A673 (cell line): ENCODE results near the gene RHO. TPM values are rescaled to one million over a fixed set of nuclear protein-coding genes. Genes with fewer than 3 reads are reported as not detected.

Experiments
- BruUV-seq: library from RNA; stranded (reverse); fragments of 400-500 nt; replicated peaks from 2 replicates; lab custom pipeline; 2021; lab: Mats Ljungman, UMichigan
- CTCF ChIA-PET: fragments of 300-600 bp; sonication (Branson Sonifier 250); formaldehyde crosslinking; loops from one replicate; lab custom pipeline; 2022; ENCODE audit warnings: antibody characterized with exemption; lab: Charles Lee
- POLR2A ChIA-PET: fragments of 300-600 bp; sonication (Branson Sonifier 250); formaldehyde crosslinking; loops from one replicate; lab custom pipeline; 2022; ENCODE audit warnings: antibody characterized with exemption; ENCODE audit not compliant: low non-redundant PET; lab: Charles Lee
- DNase-seq: peaks from one replicate; pipeline ENCODE4 v3.0.0-alpha.2; 2015; ENCODE audit warnings: low spot score
- H3K27ac ChIP-seq: fragments of 200-600 bp; sonication (generic); 2 replicates; pipeline ENCODE4 v1.5.1; 2016; ENCODE audit warnings: mixed run types, low read depth, mild to moderate bottlenecking, mixed read lengths, antibody characterized with exemption, low read length; ENCODE audit not compliant: poor library complexity, severe bottlenecking
- H3K27me3 ChIP-seq: fragments of 200-600 bp; sonication (generic); replicated peaks from 2 replicates; pipeline ENCODE4 v1.6.1; 2017; ENCODE audit warnings: mixed run types, low read depth, mild to moderate bottlenecking, mixed read lengths, antibody characterized with exemption, low read length; ENCODE audit not compliant: insufficient read depth, poor library complexity
- H3K36me3 ChIP-seq: fragments of 200-600 bp; sonication (generic); 2 replicates; pipeline ENCODE4 v1.6.1; 2016; ENCODE audit warnings: mixed run types, mild to moderate bottlenecking, mixed read lengths, antibody characterized with exemption, low read length; ENCODE audit not compliant: insufficient read depth, poor library complexity, severe bottlenecking
- H3K4me1 ChIP-seq: fragments of 200-600 bp; sonication (generic); 2 replicates; pipeline ENCODE4 v1.6.1; 2017; ENCODE audit warnings: mixed run types, mild to moderate bottlenecking, mixed read lengths, antibody characterized with exemption, low read length; ENCODE audit not compliant: insufficient read depth, poor library complexity, severe bottlenecking
- H3K4me3 ChIP-seq: fragments of 200-600 bp; sonication (generic); 2 replicates; pipeline ENCODE4 v1.5.1; 2016; ENCODE audit warnings: low read depth, mixed run types, mild to moderate bottlenecking, mixed read lengths, low read length; ENCODE audit not compliant: poor library complexity, severe bottlenecking
- H3K9me3 ChIP-seq: fragments of 200-600 bp; sonication (generic); 2 replicates; pipeline ENCODE4 v1.6.1; 2016; ENCODE audit warnings: mixed run types, low read depth, mild to moderate bottlenecking, mixed read lengths, antibody characterized with exemption, low read length; ENCODE audit not compliant: poor library complexity, severe bottlenecking
- EZH2 ChIP-seq: fragments of 200-600 bp; sonication (generic); IDR thresholded peaks from 2 replicates; pipeline ENCODE4 v1.6.1; 2017; ENCODE audit warnings: borderline replicate concordance, low read depth, mild to moderate bottlenecking, mixed read lengths, antibody characterized with exemption, low read length; ENCODE audit not compliant: poor library complexity, severe bottlenecking
- intact Hi-C: fragments of 100-400 bp; cut with micrococcal nuclease; formaldehyde crosslinking; loops from one replicate; pipeline ENCODE4 v1.10.0; 2022; ENCODE audit not compliant: unreplicated experiment
- total RNA-seq: library from RNA; stranded (reverse); gene quantifications from 2 replicates; pipeline ENCODE4 v1.2.3, GENCODE V29; 2021
- TF ChIP-seq, protein P1 (sequence below): fragments of 300-800, 200-600 bp; sonication (generic); conservative IDR thresholded peaks from 2 replicates; pipeline ENCODE4 v1.5.1; 2017; ENCODE audit warnings: low read depth, mild to moderate bottlenecking, antibody characterized with exemption, low read length, moderate library complexity, mixed read lengths

RHO gene
- total RNA-seq, 1 experiment from 2014 or later: not detected

DNA sequence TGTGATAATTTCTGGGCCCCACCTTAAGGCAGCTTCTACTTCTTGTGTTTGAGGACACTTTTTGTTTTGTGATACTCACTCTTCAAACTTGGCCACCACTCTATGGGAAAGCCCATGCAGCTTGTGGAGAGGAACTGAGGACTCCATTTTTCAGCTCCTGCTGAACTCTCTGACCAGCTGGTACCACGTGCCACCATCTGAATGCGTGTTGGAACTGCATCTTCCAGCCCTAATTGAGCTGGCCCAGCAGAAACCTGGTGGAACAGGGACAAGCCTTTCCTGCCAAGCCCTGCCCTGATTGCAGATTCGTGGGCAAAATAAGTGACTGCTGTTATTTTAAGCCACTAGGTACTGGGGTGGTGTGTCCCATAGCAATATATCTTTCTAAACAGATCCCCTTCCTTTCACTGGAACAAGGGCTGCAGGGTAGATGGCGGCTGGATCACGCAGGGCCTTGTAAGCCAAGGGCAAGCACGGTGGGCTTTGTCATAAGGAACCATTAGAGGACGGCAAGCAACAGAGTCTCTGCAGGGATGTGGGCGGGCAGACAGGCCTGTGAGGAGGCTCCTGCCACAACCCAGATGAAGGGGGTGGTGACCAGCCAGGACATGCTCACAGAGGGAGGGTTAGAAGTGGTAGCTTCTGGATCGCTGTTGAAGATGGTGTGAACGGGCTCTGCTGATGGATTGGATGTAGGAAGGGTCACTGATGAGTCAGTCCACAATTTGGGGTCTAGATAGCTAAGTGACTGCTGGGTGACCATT, 24.0 kb downstream of the RHO start:
- ChIA-PET CTCF (no interaction called here), POLR2A (no interaction called here)
- intact Hi-C loops: no loop called here
- DNase-seq: no peak
- TF ChIP-seq EZH2: no peak
- TF ChIP-seq, protein P1, sequence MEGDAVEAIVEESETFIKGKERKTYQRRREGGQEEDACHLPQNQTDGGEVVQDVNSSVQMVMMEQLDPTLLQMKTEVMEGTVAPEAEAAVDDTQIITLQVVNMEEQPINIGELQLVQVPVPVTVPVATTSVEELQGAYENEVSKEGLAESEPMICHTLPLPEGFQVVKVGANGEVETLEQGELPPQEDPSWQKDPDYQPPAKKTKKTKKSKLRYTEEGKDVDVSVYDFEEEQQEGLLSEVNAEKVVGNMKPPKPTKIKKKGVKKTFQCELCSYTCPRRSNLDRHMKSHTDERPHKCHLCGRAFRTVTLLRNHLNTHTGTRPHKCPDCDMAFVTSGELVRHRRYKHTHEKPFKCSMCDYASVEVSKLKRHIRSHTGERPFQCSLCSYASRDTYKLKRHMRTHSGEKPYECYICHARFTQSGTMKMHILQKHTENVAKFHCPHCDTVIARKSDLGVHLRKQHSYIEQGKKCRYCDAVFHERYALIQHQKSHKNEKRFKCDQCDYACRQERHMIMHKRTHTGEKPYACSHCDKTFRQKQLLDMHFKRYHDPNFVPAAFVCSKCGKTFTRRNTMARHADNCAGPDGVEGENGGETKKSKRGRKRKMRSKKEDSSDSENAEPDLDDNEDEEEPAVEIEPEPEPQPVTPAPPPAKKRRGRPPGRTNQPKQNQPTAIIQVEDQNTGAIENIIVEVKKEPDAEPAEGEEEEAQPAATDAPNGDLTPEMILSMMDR: no peak
- H3K36me3 ChIP-seq: no peaks in the 10 kb centered on the region
- peaks cover 8% of the 10 kb centered on the region for H3K4me1 ChIP-seq
- H3K9me3 ChIP-seq: no peaks in the 10 kb centered on the region
- no peak overlapping the region for H3K4me3 ChIP-seq
- no TSS peak for BruUV-seq
- no peaks in the 10 kb centered on the region for H3K27me3 ChIP-seq
- no peak overlapping the region for H3K27ac ChIP-seq

DNA sequence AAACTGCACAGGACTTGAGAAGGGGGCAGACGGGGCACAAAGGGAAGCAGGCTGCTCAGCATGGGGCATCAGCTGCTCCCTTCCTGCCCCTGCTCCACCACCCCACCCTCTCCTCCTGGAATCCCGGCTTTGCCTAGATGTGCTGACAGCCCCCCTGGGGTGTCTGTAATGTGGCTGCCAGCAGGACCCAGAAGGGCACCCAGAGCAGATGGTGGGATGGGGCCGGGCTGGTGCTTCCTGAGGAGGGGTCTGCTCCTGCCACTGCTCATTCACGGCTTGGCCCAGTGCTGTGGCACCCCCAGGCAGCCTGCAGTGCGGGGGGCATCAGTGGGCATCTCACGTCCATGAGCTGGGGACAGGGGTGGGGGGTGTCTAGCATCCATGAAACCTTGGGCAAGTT, 24.7 kb downstream of the RHO start:
- Histone ChIP-seq H3K4me3 (no peak overlapping the region), H3K27me3 (no peaks in the 10 kb centered on the region), H3K36me3 (no peaks in the 10 kb centered on the region), H3K27ac (no peak overlapping the region), H3K9me3 (no peaks in the 10 kb centered on the region), H3K4me1 (peaks cover 8% of the 10 kb centered on the region)
- ChIA-PET POLR2A (no interaction called here), CTCF (no interaction called here)
- DNase-seq: no peak
- no peak for TF ChIP-seq EZH2
- TF ChIP-seq, protein P1: no peak
- intact Hi-C loops: no loop called here
- BruUV-seq: no TSS peak

DNA sequence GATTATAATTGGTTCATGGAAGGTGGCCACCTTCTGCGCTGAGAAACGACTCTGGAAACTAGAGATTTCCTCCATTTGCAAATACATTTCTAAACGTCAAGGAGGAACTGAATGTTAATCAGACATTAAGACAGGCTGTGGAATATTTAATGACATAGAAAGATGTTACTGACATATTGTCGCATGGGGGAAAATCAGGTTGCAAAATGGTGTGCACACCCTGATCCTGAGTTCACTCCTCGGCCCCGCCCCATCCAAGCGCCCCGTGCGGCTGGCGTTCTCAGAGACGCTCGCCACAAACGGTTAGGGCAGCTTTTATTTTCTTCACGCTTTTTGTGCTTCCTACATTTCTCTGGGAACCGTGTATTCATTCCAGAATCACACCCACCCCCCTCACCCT, 25.3 kb downstream of the RHO start:
- Histone ChIP-seq H3K4me1 (peaks cover 8% of the 10 kb centered on the region), H3K4me3 (no peak overlapping the region), H3K9me3 (no peaks in the 10 kb centered on the region), H3K27ac (no peak overlapping the region), H3K36me3 (no peaks in the 10 kb centered on the region), H3K27me3 (no peaks in the 10 kb centered on the region)
- intact Hi-C loops: no loop called here
- ChIA-PET CTCF (no interaction called here), POLR2A (no interaction called here)
- TF ChIP-seq, protein P1: no peak
- TF ChIP-seq EZH2: no peak
- no peak for DNase-seq
- no TSS peak for BruUV-seq
